Measurements from ENCODE around the gene TMIGD3.

The TMIGD3 gene

DNA sequence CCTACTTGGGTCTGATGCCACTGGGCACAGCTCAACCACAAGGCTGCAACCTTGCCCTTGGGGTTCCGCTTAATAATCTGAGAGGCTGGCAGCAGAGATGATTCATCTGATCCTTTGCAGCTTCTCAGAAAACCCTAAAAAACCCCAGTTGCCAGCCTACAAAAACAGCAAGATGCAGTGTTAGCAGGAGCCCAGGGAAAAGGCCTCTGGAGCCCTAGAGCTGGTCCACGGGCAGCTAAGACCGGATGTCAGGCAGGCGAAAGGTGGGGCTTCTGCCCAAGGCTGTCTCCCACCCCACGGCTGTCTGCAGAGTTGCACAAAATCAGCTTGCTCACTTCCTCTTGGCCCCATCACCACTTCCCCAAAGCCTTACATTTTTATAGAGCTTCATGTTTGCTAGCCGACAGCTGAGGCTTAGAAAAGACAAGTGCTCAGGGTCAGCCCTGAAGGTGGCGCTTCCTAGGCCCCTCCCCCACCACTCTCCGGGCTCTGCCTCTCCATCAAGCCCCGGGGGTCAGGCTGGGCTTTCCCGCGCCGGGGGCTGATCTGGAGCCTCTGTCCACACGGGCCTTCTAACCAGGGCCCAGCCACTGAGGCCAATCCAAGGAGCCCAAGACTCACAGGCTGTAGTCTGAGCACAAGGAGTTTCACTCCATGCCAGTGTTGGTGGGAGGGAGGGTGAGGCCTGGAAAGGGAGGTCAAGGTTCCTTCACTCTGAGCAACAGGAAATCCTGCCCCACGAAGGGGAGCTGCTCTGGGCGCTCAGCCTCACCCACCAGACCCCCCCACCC, 4.2 kb upstream of the TMIGD3 start:
- TF ChIP-seq, protein P1, sequence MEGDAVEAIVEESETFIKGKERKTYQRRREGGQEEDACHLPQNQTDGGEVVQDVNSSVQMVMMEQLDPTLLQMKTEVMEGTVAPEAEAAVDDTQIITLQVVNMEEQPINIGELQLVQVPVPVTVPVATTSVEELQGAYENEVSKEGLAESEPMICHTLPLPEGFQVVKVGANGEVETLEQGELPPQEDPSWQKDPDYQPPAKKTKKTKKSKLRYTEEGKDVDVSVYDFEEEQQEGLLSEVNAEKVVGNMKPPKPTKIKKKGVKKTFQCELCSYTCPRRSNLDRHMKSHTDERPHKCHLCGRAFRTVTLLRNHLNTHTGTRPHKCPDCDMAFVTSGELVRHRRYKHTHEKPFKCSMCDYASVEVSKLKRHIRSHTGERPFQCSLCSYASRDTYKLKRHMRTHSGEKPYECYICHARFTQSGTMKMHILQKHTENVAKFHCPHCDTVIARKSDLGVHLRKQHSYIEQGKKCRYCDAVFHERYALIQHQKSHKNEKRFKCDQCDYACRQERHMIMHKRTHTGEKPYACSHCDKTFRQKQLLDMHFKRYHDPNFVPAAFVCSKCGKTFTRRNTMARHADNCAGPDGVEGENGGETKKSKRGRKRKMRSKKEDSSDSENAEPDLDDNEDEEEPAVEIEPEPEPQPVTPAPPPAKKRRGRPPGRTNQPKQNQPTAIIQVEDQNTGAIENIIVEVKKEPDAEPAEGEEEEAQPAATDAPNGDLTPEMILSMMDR (IDR thresholded peaks at IDR 0.05; ENCODE audit: insufficient read depth, missing control alignments) = no peak
- DNase-seq (ENCODE audit: insufficient read length, low spot score) (no peak), FAIRE-seq (no peak)

DNA sequence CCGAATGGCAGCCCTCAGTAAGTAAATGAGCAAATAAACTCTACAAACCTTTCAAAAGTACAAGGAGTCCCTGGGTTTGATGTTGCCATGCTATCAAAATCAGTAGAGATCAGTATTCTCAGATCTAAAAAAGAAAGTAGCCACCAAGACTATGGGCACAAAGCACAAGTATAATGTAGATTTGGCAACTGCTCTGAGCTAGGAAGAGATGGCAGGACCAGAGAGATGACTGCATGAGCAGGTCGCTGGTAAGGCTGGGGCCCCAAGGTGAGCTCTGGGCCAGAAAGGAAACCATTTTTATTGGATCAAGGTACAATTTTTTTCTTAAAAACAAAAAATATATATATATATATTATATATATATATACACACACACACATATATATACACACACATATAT, 3.1 kb upstream of the TMIGD3 start:
- FAIRE-seq (no peak), DNase-seq (ENCODE audit: insufficient read length, low spot score) (no peak)
- TF ChIP-seq, protein P1 (IDR thresholded peaks at IDR 0.05; ENCODE audit: insufficient read depth, missing control alignments) = no peak

DNA sequence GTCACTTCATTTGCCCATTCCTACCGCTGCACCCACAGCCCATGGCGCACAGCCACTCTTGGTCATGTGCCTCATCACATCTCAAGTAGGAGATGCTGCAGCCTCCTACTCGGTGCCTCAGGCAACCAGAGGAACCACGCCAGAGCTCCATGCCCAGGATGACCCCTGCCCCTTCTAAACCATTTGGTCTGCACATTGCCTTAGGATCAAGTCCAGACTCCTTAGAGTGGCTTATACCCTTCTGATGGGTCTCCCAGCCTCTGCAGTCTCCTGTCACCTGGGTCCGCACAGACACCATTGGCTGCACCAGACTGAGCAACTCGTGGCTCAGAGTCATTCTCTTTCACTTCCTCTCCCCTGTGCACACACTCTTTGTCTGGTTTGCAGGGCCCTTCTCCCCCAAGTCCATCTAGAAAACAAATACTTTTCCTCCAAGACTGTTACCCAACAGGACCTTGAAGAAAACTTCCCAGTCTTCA, 2.2 kb upstream of the TMIGD3 start:
- DNase-seq (ENCODE audit: insufficient read length, low spot score) (no peak), FAIRE-seq (no peak)
- TF ChIP-seq, protein P1 (IDR thresholded peaks at IDR 0.05; ENCODE audit: insufficient read depth, missing control alignments) = no peak

- FAIRE-seq (no peak), DNase-seq (ENCODE audit: insufficient read length, low spot score) (no peak)
- TF ChIP-seq, protein P1 (IDR thresholded peaks at IDR 0.05; ENCODE audit: insufficient read depth, missing control alignments) = no peak
These were observed 664 bp upstream of the TMIGD3 start for GRCh38 chr1:111504097-111504496.

- FAIRE-seq = no peak
- TF ChIP-seq, protein P1 (IDR thresholded peaks at IDR 0.05; ENCODE audit: insufficient read depth, missing control alignments) = no peak
- DNase-seq (ENCODE audit: insufficient read length, low spot score) = no peak
These were observed 1.8 kb downstream of the TMIGD3 start for GRCh38 chr1:111501645-111502044.

GRCh38 chr1:111499026-111499785, 4.2 kb downstream of the TMIGD3 start:
- DNase-seq (ENCODE audit: insufficient read length, low spot score) = no peak
- FAIRE-seq = no peak
- TF ChIP-seq, protein P1 (IDR thresholded peaks at IDR 0.05; ENCODE audit: insufficient read depth, missing control alignments) = no peak
